GM12875 (cell line): ENCODE measurements around the gene BBS5.
"Not testable (repeated sequence)": the region's sequence is repeated elsewhere in the genome, so short reads cannot be mapped to it uniquely, and the experiment has no call there.

ENCODE experiments used
- H3K4me3 ChIP-seq: one replicate; pipeline ENCODE4 v1.5.1; 2011; ENCODE audit warnings: low read depth, low read length, control low read depth
- CTCF ChIP-seq: IDR thresholded peaks from 2 replicates; pipeline ENCODE4 v1.5.1; 2011; ENCODE audit warnings: low read depth, mild to moderate bottlenecking, control low read depth, inconsistent platforms, low read length, moderate library complexity, borderline replicate concordance; ENCODE audit not compliant: insufficient read depth

The BBS5 gene

DNA sequence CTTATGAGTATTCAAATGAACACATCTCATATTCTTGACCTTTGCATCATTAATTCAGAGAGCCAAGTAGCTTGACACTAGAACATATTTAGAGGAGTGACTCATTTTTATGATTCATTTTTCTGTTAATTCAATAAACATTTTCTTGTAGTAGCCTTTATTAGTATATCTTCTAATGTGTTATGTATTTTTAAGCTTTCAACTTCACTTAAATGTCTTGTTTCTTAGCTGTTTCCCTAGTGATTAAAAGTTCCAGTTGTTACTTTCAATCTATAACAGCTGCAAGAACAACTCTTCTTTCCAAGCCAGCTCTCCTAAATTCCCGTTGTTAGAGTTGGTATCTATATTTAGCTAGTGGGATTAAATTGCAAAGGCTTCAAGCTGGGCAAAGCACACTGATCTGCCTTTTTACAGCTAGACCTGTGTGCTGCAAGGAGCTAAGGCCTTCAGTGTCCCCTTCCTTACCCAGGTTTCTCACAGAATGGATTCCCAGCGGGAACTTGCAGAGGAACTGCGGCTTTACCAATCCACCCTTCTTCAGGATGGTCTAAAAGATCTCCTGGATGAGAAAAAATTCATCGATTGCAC is 30.1 kb downstream of the BBS5 start, which contains the start of gene KLHL41:
KLHL41 (plus strand) TSS at position 405 of the 588 bp plus-strand sequence; CDS start at position 482, 77 bp downstream.
- H3K4me3 ChIP-seq = no peak within 1 kb of the TSS
- no peak for TF ChIP-seq CTCF

DNA sequence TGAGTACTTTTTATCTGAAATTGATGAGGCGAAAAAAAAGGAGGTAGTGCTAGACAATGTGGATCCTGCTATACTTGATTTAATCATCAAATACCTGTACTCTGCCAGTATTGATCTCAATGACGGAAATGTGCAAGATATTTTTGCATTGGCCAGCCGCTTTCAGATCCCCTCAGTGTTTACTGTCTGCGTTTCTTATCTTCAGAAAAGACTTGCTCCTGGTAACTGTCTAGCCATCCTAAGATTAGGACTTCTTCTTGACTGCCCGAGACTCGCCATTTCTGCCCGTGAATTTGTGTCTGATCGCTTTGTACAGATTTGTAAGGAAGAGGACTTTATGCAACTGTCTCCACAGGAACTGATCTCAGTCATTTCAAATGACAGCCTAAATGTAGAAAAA is 30.7 kb downstream of the BBS5 start:
- no peak for TF ChIP-seq CTCF
- no peak overlapping the region for H3K4me3 ChIP-seq

DNA sequence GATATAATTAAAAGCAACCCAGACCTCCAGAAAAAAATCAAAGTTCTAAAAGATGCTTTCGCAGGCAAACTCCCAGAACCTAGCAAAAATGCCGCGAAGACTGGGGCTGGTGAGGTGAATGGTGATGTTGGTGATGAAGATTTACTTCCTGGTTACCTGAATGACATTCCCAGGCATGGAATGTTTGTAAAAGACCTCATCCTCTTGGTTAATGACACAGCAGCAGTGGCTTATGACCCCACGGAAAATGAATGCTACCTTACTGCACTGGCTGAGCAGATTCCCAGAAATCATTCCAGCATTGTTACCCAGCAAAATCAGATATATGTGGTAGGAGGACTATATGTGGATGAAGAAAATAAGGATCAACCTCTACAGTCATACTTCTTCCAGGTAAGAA is 31.2 kb downstream of the BBS5 start:
- no peak for TF ChIP-seq CTCF
- H3K4me3 ChIP-seq = no peak overlapping the region

GRCh38 chr2:169511818-169512217 is 32.5 kb downstream of the BBS5 start:
- H3K4me3 ChIP-seq = no peak overlapping the region
- no peak for TF ChIP-seq CTCF

DNA sequence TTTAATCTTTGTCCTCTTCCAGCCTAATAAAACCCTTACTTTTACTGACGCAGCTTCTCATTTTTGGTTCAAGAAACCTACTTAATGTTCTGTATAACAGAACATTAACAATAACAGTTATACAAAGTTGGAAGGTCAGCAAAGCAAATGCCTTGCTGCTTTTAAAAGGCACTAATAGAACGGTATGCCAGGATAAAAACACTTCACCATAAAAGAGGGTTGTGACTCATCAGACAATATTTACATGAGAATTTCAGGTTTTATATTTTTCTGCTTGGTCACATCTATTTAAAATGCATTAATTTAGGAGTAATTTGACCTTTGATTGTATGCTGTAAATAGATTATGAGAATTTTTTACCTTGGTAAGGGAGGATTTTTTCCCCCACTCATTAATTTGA is 33.2 kb downstream of the BBS5 start:
- no peak for TF ChIP-seq CTCF

DNA sequence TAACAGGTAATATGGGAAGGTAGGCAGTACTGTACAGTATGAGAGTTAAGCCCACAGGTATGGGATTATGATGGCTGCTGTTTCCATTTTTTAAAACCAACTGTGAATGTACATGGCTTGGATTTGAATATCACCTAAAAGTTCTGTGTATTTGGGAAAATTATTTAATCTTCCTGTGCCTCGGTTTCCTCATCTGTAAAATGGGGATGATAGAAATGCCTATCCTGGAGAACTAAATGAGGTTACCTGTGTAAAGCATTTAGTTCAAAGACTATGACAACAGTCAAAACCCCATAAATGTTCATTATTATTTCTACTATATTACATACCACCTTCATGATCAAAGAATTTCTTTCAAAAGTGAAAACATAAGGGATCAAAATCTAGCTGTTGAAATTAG is 33.8 kb downstream of the BBS5 start:
- TF ChIP-seq CTCF = no peak
- no peak overlapping the region for H3K4me3 ChIP-seq

More for the DNA sequence above, 33.2 kb downstream of the BBS5 start:
- H3K4me3 ChIP-seq = no peak overlapping the region

- no peak overlapping the region for H3K4me3 ChIP-seq
- TF ChIP-seq CTCF = no peak
Measured at GRCh38 chr2:169513926-169514325, 34.6 kb downstream of the BBS5 start.

DNA sequence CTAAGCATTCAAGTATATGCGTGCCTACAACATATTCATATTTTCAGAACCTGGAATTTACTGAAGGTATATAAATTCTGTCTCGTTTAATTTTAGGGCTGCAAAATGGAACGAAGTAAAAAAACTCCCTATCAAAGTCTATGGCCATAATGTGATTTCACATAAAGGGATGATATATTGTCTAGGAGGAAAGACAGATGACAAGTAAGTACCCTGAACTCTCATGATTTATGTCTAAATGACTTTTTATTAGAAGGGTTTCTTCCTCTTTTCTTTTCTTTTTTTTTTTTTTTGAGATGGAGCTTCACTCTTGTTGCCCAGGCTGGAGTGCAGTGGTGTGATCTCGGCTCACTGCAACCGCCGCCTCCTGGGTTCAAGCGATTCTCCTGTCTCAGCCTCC is 35.5 kb downstream of the BBS5 start:
- H3K4me3 ChIP-seq = not testable (repeated sequence)

GRCh38 chr2:169516488-169516995 is 37.2 kb downstream of the BBS5 start:
- not testable (repeated sequence) for H3K4me3 ChIP-seq
